SK-N-SH (cell line): ENCODE measurements around the gene USP11. TPM values are rescaled to one million over a fixed set of nuclear protein-coding genes. Genes with fewer than 3 reads are reported as not detected.

Experiments
- CHD2 ChIP-seq: fragments of 150-350 bp; IDR thresholded peaks from 2 replicates; pipeline ENCODE4 v1.6.1; 2018; ENCODE audit warnings: low read length; ENCODE audit not compliant: partially characterized antibody
- EP300 ChIP-seq, 2 experiments: IDR thresholded peaks; 2 replicates each; pipeline versions ENCODE4 v1.4.0 to v1.6.1; 2012; ENCODE audit warnings: borderline replicate concordance in 1 of 2, low read depth in 1 of 2, low read length in 1 of 2
- FOSL2 ChIP-seq: IDR thresholded peaks from 2 replicates; pipeline ENCODE4 v1.4.0; 2012; ENCODE audit warnings: low read depth, mild to moderate bottlenecking, moderate library complexity, borderline replicate concordance
- IRF3 ChIP-seq: fragments of 150-350 bp; IDR thresholded peaks from 2 replicates; pipeline ENCODE4 v1.6.1; 2016; ENCODE audit warnings: mild to moderate bottlenecking, low read depth, low read length
- JUND ChIP-seq: IDR thresholded peaks from 2 replicates; pipeline ENCODE4 v1.4.0; 2012
- MAX ChIP-seq: IDR thresholded peaks from 2 replicates; pipeline ENCODE4 v1.4.0; 2012; ENCODE audit warnings: low read depth
- NFIC ChIP-seq: IDR thresholded peaks from 2 replicates; pipeline ENCODE4 v1.4.0; 2012; ENCODE audit warnings: borderline replicate concordance
- PBX3 ChIP-seq: IDR thresholded peaks from 2 replicates; pipeline ENCODE4; 2012
- REST ChIP-seq: IDR thresholded peaks from 2 replicates; pipeline ENCODE4 v1.6.1; 2012; ENCODE audit warnings: mild to moderate bottlenecking, low read depth, low read length, moderate library complexity
- SIN3A ChIP-seq: IDR thresholded peaks from 2 replicates; pipeline ENCODE4 v1.6.1; 2012; ENCODE audit warnings: low read depth, mild to moderate bottlenecking, low read length, moderate library complexity, borderline replicate concordance
- SMC3 ChIP-seq: IDR thresholded peaks from 2 replicates; pipeline ENCODE4 v1.6.1; 2012; ENCODE audit warnings: low read depth, low read length, improper control_type of control experiment
- polyA plus RNA-seq, 3 experiments: library from polyadenylated mRNA; depleted of rRNA; stranded (reverse); fragments of >200 nt; gene quantifications; 2 replicates each; pipeline ENCODE4 v1.2.3, GENCODE V29; 2012

USP11 gene
- polyA plus RNA-seq, 1 of the 3 experiments (the other 2 are of a cell fraction), result 53.1 TPM

DNA sequence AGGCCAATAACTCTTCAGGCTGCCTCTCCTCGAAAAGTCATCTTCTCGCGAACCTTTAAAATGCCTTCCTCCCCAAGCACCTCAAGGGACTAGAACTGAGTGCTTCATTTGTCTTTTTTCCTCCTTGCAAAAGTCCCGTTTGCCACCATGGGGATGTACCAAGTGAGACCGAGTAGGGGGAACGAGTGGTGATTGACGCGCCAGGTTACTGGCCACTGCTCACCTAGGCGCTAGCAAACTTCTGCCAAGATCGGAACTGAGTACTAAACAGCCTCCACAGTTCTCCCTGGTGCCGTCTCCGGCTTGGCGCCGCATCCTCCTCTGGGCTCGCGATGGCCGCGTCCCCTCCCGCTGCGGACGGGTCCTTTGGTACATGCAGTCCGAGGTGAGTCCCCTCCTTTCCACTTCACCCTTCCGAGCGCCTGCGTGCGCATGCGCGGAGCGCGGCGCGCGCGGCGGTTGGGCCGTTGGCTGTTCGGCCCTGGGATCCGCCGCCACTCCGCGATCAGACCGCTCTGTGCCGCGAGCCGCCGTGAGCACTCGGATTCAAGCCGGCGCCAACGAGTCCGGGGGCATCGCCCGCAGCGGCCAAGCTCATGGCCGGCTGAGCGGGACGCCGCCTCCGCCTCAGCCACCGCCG is 14.4 kb upstream of the USP11 start, which contains the start of gene CDK16 (continued):
- no peak for TF ChIP-seq PBX3
- peak; percentile 47; the same call in 1 of the 2 replicates for TF ChIP-seq MAX
- no peak for TF ChIP-seq IRF3
- TF ChIP-seq NFIC, result no peak
- TF ChIP-seq CHD2, result no peak
- TF ChIP-seq JUND, result no peak; the same call in 1 of the 2 replicates
- no peak for TF ChIP-seq SMC3
- no peak for TF ChIP-seq REST
- TF ChIP-seq FOSL2, result no peak
- peak in 1 of 2 experiments; percentile 21; a peak in 1 of 4 replicates for TF ChIP-seq EP300 (IDR thresholded peaks at IDR 0.05; ENCODE audit: borderline replicate concordance in 1 of 2, low read depth in 1 of 2, low read length in 1 of 2)
- no peak for TF ChIP-seq SIN3A
